ENCODE results near the gene PKNOX2. TPM values are rescaled to one million over a fixed set of nuclear protein-coding genes. Genes with fewer than 3 reads are reported as not detected.

PKNOX2 gene
- total RNA-seq, 6 experiments from 2014 or later, result 0.10 TPM; not detected in 5

DNA sequence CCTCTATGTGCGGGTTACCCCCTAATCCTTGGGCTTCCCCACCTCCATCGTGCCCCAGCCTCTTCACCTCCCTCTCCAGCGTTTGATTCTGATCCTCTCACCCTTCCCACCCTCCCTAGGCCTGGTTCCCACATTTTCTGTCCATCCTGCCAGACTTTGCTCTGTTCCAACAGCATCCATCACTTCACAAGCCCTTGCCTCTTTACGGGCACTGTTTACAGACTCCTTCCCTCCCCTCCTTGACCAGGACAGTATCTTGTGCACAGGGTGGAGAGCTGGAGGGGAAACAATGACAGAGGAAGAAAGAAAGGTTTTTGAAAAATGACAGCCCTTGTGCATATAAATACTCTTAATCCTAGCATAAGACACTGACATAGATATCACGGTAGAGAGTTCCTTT lies 301.1 kb downstream of the PKNOX2 start:
- no peaks in the 10 kb centered on the region for H3K36me3 Mint-ChIP-seq (ENCODE audit: low read depth)
- no peak overlapping the region for H3K4me3 Mint-ChIP-seq
- peaks cover 12% of the 10 kb centered on the region for H3K27me3 Mint-ChIP-seq (ENCODE audit: insufficient read depth)
- H3K4me1 Mint-ChIP-seq (ENCODE audit: low read depth), result no peaks in the 10 kb centered on the region
- TF ChIP-seq, protein P1, sequence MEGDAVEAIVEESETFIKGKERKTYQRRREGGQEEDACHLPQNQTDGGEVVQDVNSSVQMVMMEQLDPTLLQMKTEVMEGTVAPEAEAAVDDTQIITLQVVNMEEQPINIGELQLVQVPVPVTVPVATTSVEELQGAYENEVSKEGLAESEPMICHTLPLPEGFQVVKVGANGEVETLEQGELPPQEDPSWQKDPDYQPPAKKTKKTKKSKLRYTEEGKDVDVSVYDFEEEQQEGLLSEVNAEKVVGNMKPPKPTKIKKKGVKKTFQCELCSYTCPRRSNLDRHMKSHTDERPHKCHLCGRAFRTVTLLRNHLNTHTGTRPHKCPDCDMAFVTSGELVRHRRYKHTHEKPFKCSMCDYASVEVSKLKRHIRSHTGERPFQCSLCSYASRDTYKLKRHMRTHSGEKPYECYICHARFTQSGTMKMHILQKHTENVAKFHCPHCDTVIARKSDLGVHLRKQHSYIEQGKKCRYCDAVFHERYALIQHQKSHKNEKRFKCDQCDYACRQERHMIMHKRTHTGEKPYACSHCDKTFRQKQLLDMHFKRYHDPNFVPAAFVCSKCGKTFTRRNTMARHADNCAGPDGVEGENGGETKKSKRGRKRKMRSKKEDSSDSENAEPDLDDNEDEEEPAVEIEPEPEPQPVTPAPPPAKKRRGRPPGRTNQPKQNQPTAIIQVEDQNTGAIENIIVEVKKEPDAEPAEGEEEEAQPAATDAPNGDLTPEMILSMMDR (IDR thresholded peaks at IDR 0.05), result no peak
- H3K27ac Mint-ChIP-seq, result no peak overlapping the region
- no peak for DNase-seq
- H3K9me3 Mint-ChIP-seq, result no peaks in the 10 kb centered on the region

DNA sequence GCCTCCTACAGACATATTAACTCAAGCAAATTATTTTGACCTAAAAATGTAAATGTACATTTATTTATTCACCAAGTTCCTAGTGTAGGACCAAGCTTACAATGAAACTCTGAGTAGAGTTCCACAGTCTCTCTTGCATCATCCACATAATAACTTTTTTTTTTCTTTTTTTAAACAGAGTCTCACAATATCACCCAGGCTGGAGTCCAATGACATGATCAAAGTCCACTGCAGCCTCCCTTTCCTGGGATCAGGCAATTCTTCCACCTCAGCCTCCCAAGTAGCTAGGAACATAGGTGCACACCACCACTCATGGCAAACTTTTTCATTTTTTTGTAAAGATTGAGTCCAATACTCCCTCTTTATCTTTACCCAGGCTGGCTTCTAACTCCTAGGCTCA lies 303.5 kb downstream of the PKNOX2 start:
- Mint-ChIP-seq H3K27me3 (ENCODE audit: insufficient read depth) (peaks cover 8% of the 10 kb centered on the region), H3K4me3 (no peak overlapping the region), H3K27ac (no peak overlapping the region), H3K9me3 (no peaks in the 10 kb centered on the region), H3K4me1 (ENCODE audit: low read depth) (no peaks in the 10 kb centered on the region), H3K36me3 (ENCODE audit: low read depth) (no peaks in the 10 kb centered on the region)
- TF ChIP-seq, protein P1 (IDR thresholded peaks at IDR 0.05), result no peak
- DNase-seq, result no peak

DNA sequence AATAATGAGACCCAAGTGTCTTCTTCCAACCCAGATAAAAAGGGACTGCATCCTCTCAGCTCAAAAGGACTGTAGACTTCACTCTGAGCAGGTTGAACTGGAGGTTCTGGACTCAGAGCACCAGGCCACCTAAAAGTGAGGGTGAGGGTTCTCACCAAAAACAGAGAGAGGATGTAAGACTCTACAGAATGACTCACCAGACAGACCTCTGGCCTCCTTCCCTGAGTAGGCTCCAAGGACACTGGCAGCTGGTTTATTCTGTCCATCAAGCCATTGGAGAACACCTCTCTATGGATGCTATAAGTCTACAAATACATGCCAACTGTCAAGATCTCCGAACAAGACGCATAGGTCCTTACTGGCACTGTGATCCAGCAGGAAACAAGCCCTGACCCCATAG lies 304.3 kb downstream of the PKNOX2 start:
- Mint-ChIP-seq H3K27ac (no peak overlapping the region), H3K36me3 (ENCODE audit: low read depth) (no peaks in the 10 kb centered on the region), H3K9me3 (no peaks in the 10 kb centered on the region), H3K27me3 (ENCODE audit: insufficient read depth) (peaks cover 8% of the 10 kb centered on the region), H3K4me3 (no peak overlapping the region), H3K4me1 (ENCODE audit: low read depth) (no peaks in the 10 kb centered on the region)
- no peak for DNase-seq
- TF ChIP-seq, protein P1 (IDR thresholded peaks at IDR 0.05), result no peak

DNA sequence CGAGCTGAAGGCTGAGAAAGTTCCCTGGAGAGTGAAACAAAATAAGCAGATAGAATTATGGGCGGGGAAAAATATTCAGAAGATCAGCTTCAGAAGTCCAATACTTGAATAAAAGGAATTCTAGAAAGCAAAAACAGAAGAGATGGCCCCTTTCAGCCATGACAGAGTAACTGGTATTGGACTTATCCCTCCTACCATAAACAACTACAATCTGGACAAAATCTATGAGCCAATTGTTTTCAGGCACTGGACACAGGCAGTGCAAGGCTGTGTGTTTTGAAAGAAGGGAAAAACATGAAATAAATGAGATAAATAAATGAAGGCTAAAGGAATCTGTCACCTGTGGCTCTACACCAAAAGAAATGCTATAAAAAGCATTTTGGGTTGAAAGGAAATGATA lies 305.8 kb downstream of the PKNOX2 start:
- no peaks in the 10 kb centered on the region for H3K9me3 Mint-ChIP-seq
- DNase-seq, result no peak
- H3K4me1 Mint-ChIP-seq (ENCODE audit: low read depth), result no peaks in the 10 kb centered on the region
- H3K36me3 Mint-ChIP-seq (ENCODE audit: low read depth), result no peaks in the 10 kb centered on the region
- H3K27ac Mint-ChIP-seq, result no peak overlapping the region
- H3K4me3 Mint-ChIP-seq, result no peak overlapping the region
- TF ChIP-seq, protein P1 (IDR thresholded peaks at IDR 0.05), result no peak
- peaks cover 8% of the 10 kb centered on the region for H3K27me3 Mint-ChIP-seq (ENCODE audit: insufficient read depth)

DNA sequence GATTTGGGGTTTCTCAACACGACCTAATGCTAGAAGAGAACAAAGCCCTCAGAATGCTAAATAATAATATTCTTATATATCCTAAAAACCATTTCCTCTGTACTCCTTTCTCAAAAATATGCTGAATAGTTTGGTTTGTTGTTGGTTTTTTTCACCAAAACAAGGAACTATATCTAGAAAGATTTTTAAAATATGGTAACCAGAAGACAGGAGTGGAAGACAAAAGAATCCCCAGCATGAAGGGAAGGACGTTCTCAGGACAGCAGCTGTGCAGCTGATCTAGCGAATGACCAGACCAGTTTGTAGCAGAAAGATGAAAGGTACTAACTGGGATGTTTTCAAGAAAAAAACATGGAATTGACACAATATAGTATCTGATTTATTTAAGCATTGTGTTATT lies 312.2 kb downstream of the PKNOX2 start:
- no peak overlapping the region for H3K4me3 Mint-ChIP-seq
- TF ChIP-seq, protein P1 (IDR thresholded peaks at IDR 0.05), result no peak
- H3K27me3 Mint-ChIP-seq (ENCODE audit: insufficient read depth), result peaks cover 3% of the 10 kb centered on the region; the same call in 1 of the 2 replicates
- no peak for DNase-seq
- H3K9me3 Mint-ChIP-seq, result no peaks in the 10 kb centered on the region
- H3K4me1 Mint-ChIP-seq (ENCODE audit: low read depth), result no peaks in the 10 kb centered on the region
- no peak overlapping the region for H3K27ac Mint-ChIP-seq
- H3K36me3 Mint-ChIP-seq (ENCODE audit: low read depth), result no peaks in the 10 kb centered on the region

DNA sequence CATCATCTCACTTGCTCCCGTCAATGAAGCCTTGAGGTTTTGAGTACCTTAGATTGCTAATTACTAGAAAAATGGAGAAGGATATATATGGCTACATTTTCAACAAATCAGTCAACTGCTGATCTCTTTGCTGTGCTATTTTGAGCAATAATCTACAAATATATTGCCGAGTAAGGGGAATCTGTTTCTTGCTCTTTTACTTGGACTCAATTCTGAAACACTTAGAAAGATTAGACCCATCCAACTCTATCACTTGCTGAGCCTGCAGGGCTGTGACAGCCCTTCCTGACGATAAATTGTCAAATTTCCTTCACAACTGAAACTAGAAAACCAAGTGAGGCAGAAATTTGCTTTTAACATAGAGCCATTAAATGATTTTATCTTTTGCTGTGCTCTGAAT lies 314.6 kb downstream of the PKNOX2 start:
- Mint-ChIP-seq H3K4me3 (no peak overlapping the region), H3K27me3 (ENCODE audit: insufficient read depth) (peaks cover 8% of the 10 kb centered on the region)
- no peak for DNase-seq

More for the DNA sequence above, 314.6 kb downstream of the PKNOX2 start:
- H3K9me3 Mint-ChIP-seq, result no peaks in the 10 kb centered on the region
- no peak overlapping the region for H3K27ac Mint-ChIP-seq
- no peaks in the 10 kb centered on the region for H3K4me1 Mint-ChIP-seq (ENCODE audit: low read depth)
- TF ChIP-seq, protein P1 (IDR thresholded peaks at IDR 0.05), result no peak
- H3K36me3 Mint-ChIP-seq (ENCODE audit: low read depth), result no peaks in the 10 kb centered on the region

Measured in HFFc6 (cell line).